ENCODE data around the gene GPR108.
"Not testable (repeated sequence)": the region's sequence is repeated elsewhere in the genome, so short reads cannot be mapped to it uniquely, and the experiment has no call there.

Gene GPR108

DNA sequence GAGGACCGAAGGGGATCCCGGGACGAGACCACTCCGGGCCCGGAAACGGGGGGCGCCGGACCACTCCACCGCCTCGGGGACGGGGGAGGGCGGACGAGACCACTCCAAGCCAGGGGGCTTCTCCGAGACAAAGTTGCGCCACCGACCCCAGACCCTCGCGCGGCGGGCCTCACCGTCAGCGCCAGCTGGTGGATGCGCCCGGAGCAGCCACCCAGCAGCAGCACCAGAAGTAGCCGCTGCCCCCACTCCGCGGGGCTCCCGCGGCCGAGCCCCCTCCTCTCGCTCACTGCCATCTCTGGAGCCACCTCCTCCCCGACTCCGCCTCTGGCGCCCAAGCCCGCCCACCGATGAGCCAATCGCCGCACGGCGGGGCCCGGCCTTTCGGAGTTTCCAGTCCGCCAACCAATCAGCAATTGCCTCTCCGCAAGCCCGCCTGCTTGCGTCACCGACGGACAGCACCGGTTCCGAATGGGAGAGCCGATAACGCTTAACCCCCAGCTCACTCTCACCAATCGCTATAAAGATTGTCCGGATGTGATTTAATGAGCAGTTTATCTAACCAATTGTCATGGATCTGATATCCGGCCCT lies at the start of gene GPR108:
TSS of gene GPR108 (minus strand) at position 297 of the 589 bp plus-strand sequence. CDS start at position 293, 4 bp downstream.
- H3K27me3 ChIP-seq (ENCODE audit: control insufficient read depth, insufficient read depth, low read length), result no peaks in the 10 kb centered on the region
- H3K4me3 ChIP-seq (ENCODE audit: low read length), result peak within 1 kb of the TSS; percentile 29
- peaks cover 7% of the 10 kb centered on the region for H3K36me3 ChIP-seq (ENCODE audit: control insufficient read depth, insufficient read depth, low read length)
- peak within 1 kb of the TSS; percentile 73 for H3K9ac ChIP-seq (ENCODE audit: low read length)
- peaks cover 36% of the 10 kb centered on the region for H3K4me1 ChIP-seq (ENCODE audit: control insufficient read depth, insufficient read depth, low read length)
- H3K9me3 ChIP-seq (ENCODE audit: control insufficient read depth, low read length), result no peaks in the 10 kb centered on the region

DNA sequence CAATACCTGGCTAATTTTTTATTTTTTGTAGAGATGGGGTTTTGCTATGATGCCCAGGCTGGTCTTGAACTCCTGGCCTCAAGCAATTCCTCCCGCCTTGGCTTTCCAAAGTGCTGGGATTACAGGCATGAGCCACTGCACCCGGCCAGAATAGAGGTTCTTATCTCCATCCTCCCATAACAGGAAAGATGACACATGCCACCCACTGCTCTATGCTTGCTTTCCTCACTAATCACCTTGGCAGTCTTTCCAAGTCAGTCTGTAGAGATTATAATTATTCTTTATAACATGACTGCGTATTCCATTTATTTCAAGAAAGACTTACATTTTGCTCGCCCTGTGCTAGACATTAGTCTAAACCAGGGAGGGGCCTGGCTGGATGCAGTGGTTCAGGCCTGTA lies 41.8 kb upstream of the GPR108 start:
- Histone ChIP-seq H3K36me3 (ENCODE audit: control insufficient read depth, insufficient read depth, low read length) (no peaks in the 10 kb centered on the region), H3K4me3 (ENCODE audit: low read length) (no peak overlapping the region), H3K27me3 (ENCODE audit: control insufficient read depth, insufficient read depth, low read length) (no peaks in the 10 kb centered on the region), H3K9me3 (ENCODE audit: control insufficient read depth, low read length) (no peaks in the 10 kb centered on the region), H3K9ac (ENCODE audit: low read length) (no peak overlapping the region), H3K4me1 (ENCODE audit: control insufficient read depth, insufficient read depth, low read length) (no peaks in the 10 kb centered on the region)

DNA sequence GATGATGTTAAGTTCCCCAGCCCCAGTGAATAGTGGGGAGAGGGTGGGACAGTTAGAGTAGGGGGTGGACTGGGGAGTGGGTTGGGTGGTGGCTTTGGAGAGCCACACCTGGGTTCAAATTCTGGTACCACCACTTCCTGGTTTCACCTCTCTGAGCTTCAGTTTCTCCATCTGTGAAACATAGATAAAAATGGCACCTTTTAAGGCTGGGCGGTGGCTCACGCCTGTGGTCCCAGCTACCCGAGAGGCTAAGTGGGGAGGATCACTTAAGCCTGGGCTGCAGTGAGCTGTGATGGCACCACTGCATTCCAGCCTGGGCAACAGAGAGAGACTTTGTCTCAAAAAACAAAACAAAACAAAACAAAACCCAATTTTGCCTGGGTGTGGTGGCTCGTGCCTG lies 41.0 kb upstream of the GPR108 start:
- Histone ChIP-seq H3K4me3 (ENCODE audit: low read length) (no peak overlapping the region), H3K9ac (ENCODE audit: low read length) (no peak overlapping the region), H3K9me3 (ENCODE audit: control insufficient read depth, low read length) (no peaks in the 10 kb centered on the region), H3K36me3 (ENCODE audit: control insufficient read depth, insufficient read depth, low read length) (no peaks in the 10 kb centered on the region), H3K27me3 (ENCODE audit: control insufficient read depth, insufficient read depth, low read length) (no peaks in the 10 kb centered on the region), H3K4me1 (ENCODE audit: control insufficient read depth, insufficient read depth, low read length) (no peaks in the 10 kb centered on the region)

DNA sequence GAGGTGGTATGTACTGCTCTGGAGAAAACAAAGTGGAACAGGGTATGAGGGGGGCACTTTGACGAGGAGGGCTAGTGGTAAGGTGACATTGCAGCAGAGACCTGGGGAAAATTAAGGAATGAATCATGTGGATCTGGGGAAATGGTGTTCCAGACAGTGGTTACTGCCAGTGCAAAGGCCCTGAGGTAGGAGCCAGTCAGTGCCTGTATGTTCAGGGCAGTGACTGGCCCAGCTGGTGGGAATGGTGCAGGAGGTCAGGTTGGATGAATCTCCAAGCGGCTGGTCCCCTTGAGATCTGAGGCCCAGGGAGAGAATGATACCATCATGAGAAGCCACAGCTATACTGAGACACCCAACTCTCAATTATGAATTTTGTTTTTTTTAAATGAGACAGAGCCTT lies 40.1 kb upstream of the GPR108 start:
- H3K9me3 ChIP-seq (ENCODE audit: control insufficient read depth, low read length), result no peaks in the 10 kb centered on the region
- no peaks in the 10 kb centered on the region for H3K27me3 ChIP-seq (ENCODE audit: control insufficient read depth, insufficient read depth, low read length)
- no peaks in the 10 kb centered on the region for H3K36me3 ChIP-seq (ENCODE audit: control insufficient read depth, insufficient read depth, low read length)
- H3K4me3 ChIP-seq (ENCODE audit: low read length), result no peak overlapping the region
- no peak overlapping the region for H3K9ac ChIP-seq (ENCODE audit: low read length)
- H3K4me1 ChIP-seq (ENCODE audit: control insufficient read depth, insufficient read depth, low read length), result no peaks in the 10 kb centered on the region

DNA sequence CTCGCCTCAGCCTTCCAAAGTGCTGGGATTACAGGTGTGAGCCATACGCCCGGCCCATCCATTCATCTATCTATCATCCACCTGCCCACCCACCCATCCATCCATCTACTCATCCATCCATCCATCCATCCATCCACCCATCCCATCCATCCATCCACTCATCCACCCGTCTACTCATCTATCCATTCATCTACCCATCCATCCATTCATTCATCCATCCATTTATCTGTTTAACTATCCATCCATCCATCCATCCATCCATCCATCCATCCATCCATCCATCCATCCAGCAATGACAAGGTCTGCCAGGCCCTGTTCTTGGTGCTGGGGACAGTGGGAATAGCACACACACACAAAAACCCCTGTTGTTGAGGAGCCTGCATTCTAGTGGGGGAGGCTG lies 39.6 kb upstream of the GPR108 start:
- Histone ChIP-seq H3K9me3 (ENCODE audit: control insufficient read depth, low read length) (no peaks in the 10 kb centered on the region), H3K9ac (ENCODE audit: low read length) (no peak overlapping the region), H3K4me1 (ENCODE audit: control insufficient read depth, insufficient read depth, low read length) (no peaks in the 10 kb centered on the region), H3K27me3 (ENCODE audit: control insufficient read depth, insufficient read depth, low read length) (no peaks in the 10 kb centered on the region), H3K36me3 (ENCODE audit: control insufficient read depth, insufficient read depth, low read length) (no peaks in the 10 kb centered on the region), H3K4me3 (ENCODE audit: low read length) (no peak overlapping the region)

DNA sequence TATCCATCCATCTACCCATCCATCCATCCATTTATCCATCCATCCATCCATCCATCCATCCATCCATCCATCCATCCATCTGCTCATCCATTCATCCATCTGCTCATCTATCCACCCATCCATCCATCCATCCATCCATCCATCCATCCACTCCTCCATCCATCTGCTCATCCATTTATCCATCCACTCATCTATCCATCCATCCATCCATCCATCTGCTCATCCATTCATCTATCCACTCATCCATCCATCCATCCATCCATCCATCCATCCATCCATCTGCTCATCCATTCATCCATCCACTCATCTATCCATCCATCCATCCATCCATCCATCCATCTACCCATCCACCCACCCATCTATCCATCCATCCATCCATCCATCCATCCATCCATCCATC lies 38.7 kb upstream of the GPR108 start:
- H3K9ac ChIP-seq (ENCODE audit: low read length); H3K27me3 ChIP-seq (ENCODE audit: control insufficient read depth, insufficient read depth, low read length); H3K4me1 ChIP-seq (ENCODE audit: control insufficient read depth, insufficient read depth, low read length); H3K4me3 ChIP-seq (ENCODE audit: low read length); H3K9me3 ChIP-seq (ENCODE audit: control insufficient read depth, low read length); H3K36me3 ChIP-seq (ENCODE audit: control insufficient read depth, insufficient read depth, low read length): not testable (repeated sequence)

DNA sequence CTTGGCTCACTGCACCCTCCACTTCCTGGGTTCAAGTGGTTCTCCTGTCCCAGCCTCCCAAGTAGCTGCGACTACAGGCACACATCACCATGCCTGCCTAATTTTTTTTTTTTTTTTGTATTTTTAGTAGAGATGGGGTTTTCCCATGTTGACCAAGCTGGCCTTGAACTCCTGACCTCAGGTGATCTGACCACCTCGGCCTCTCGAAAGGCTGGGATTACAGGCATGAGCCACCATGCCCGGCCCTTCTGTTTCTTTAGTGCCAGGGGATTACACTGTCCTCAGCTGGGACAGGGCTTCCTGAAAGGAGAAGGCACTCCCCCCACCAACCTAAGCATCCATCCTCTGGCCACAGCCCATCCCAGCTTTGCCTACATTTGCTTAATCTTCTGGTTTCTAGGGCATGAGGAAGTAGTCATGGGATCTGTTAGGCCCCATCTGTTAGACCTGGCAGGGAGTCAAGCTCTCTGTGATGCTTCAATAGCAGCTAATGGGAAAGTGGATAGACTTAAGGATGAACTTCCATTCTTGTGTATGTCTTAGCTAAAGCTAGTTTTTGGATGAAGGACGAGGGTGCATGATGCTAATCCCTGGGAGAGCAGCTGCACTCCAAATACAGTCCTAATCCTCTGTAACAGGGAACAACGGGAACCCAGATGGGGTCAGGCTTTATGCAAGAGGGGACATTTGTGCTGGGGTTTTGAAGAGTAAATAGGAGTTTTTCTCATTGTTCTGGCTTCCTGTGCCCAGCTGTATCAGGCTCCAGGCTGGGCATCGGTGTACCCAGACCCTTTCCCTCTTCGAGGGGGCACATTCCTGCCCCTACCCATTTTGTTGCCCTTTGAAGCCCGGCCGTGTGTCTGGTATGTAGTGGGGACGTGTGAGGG lies 37.7 kb upstream of the GPR108 start:
- Histone ChIP-seq H3K27me3 (ENCODE audit: control insufficient read depth, insufficient read depth, low read length) (no peaks in the 10 kb centered on the region), H3K4me1 (ENCODE audit: control insufficient read depth, insufficient read depth, low read length) (no peaks in the 10 kb centered on the region), H3K4me3 (ENCODE audit: low read length) (no peak overlapping the region), H3K9ac (ENCODE audit: low read length) (no peak overlapping the region), H3K36me3 (ENCODE audit: control insufficient read depth, insufficient read depth, low read length) (no peaks in the 10 kb centered on the region), H3K9me3 (ENCODE audit: control insufficient read depth, low read length) (no peaks in the 10 kb centered on the region)

DNA sequence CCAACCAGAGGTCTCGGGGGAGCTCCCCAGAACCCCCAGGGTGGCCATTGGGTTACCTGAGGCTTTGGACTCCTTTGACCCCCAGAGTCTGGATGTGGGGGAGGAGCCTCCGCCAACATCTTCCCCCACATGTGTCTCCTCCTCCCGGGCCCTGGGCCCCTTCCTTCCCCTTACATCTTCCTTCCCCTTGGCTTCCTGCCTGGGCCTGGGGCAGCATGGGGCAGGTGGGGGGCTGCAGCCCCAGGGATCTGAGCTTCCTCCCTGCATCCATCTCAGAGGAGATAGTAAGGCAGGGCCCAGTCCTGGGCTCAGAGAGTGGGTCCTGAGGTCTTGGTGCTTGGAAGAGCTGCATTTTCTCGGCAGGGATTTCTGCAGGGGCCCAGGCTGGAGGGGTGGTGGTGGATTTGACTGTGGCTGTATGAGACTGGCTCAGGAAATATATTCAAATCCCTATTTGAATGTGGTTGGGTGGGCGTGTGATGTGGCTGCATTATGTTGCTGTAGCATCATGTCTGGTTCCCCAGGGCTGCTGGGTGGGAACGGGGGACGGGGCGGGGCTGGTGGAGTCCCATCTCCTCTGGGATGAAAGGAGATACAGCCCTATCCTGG lies 36.0 kb upstream of the GPR108 start:
- Histone ChIP-seq H3K9ac (ENCODE audit: low read length) (no peak overlapping the region), H3K36me3 (ENCODE audit: control insufficient read depth, insufficient read depth, low read length) (no peaks in the 10 kb centered on the region), H3K4me3 (ENCODE audit: low read length) (no peak overlapping the region)

DNA sequence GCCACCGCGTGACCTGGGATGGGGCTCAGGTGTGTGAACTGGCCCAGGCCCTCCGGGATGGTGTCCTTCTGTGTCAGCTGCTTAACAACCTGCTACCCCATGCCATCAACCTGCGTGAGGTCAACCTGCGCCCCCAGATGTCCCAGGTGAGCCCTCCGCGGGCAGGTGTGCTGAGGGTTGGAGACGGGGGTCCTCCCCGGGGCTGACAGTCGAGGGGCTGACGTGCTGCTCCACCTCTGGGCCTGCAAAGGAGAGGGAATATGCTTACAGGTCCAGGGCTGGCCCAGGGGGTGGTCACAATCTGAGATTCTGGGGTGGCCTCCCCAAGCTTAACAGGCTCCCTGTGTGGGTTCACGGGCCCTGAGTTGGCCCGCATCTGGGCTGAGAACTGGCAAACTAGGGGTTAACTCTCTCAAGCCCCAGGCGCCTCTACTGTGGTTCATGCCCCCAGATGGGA lies 35.5 kb upstream of the GPR108 start:
- H3K27me3 ChIP-seq (ENCODE audit: control insufficient read depth, insufficient read depth, low read length), result no peaks in the 10 kb centered on the region
- no peak overlapping the region for H3K4me3 ChIP-seq (ENCODE audit: low read length)
- H3K9ac ChIP-seq (ENCODE audit: low read length), result no peak overlapping the region
- H3K4me1 ChIP-seq (ENCODE audit: control insufficient read depth, insufficient read depth, low read length), result peaks cover 2% of the 10 kb centered on the region
- H3K9me3 ChIP-seq (ENCODE audit: control insufficient read depth, low read length), result no peaks in the 10 kb centered on the region
- H3K36me3 ChIP-seq (ENCODE audit: control insufficient read depth, insufficient read depth, low read length), result no peaks in the 10 kb centered on the region

More for the DNA sequence above, 36.0 kb upstream of the GPR108 start:
- no peaks in the 10 kb centered on the region for H3K27me3 ChIP-seq (ENCODE audit: control insufficient read depth, insufficient read depth, low read length)
- no peaks in the 10 kb centered on the region for H3K9me3 ChIP-seq (ENCODE audit: control insufficient read depth, low read length)
- no peaks in the 10 kb centered on the region for H3K4me1 ChIP-seq (ENCODE audit: control insufficient read depth, insufficient read depth, low read length)

DNA sequence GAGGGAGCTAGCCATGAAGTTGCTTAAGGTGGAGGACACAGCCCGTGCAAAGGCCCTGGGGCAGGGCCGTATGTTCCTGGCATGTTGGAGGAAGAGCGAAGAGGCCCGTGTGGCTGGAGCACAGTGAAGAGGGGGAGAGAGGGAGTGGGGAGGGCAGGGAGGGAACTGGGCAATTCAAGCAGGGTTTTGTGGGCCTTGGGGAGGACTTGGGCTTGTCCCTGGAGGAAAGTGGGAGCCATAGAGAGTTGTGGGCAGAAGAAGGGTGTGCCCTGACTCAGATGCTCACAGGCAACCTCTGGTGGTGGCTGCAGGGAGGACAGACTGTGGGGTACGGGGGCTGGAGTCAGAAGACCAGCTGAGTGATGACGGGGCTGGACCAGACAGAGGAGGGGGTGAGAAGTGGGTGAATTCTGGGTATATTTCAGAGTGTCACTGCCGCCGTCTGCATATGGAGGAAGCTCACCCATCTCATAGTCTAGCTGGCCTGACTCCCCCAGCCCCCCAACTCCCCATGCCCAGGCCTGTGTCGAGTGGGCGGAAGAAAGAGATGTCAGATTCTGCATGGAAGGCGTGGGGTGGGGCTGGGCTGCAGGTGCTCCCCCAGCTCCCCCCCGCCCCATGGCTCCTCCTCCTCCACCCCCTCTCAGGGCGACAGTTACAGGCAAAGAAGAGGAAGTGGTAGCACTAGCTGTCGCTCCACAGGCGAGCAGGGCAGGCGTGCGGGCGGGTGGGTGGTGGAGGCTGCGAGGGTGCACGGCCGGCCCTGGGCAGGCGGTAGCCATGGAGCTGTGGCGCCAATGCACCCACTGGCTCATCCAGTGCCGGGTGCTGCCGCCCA lies 34.9 kb upstream of the GPR108 start, which contains the start of gene VAV1:
TSS of gene VAV1 (plus strand) at position 681 of the 838 bp plus-strand sequence. CDS start at position 781, 100 bp downstream.
- H3K4me3 ChIP-seq (ENCODE audit: low read length), result no peak within 1 kb of the TSS
- no peak within 1 kb of the TSS for H3K9ac ChIP-seq (ENCODE audit: low read length)

DNA sequence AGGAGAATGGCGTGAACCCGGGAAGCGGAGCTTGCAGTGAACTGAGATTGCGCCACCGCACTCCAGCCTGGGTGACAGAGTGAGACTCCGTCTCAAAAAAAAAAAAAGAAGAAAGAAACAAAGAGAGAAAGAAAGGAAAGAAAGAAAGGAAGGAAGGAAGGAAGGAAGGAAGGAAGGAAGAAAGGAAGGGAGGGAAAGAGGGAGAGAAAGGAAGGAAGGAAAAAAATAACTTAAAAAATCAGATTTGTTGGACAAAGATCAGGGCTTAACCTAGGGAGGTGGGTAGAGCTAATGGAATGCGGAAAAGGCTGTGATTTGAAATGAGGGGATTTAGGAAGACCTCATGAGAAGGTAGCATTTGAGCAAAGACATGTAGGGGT lies 34.3 kb upstream of the GPR108 start:
- not testable (repeated sequence) for H3K36me3 ChIP-seq (ENCODE audit: control insufficient read depth, insufficient read depth, low read length); H3K4me1 ChIP-seq (ENCODE audit: control insufficient read depth, insufficient read depth, low read length); H3K9ac ChIP-seq (ENCODE audit: low read length); H3K9me3 ChIP-seq (ENCODE audit: control insufficient read depth, low read length); H3K27me3 ChIP-seq (ENCODE audit: control insufficient read depth, insufficient read depth, low read length); H3K4me3 ChIP-seq (ENCODE audit: low read length)

More for the DNA sequence above, 34.9 kb upstream of the GPR108 start, which contains the start of gene VAV1:
- Histone ChIP-seq H3K4me1 (ENCODE audit: control insufficient read depth, insufficient read depth, low read length) (peaks cover 4% of the 10 kb centered on the region), H3K27me3 (ENCODE audit: control insufficient read depth, insufficient read depth, low read length) (no peaks in the 10 kb centered on the region), H3K36me3 (ENCODE audit: control insufficient read depth, insufficient read depth, low read length) (no peaks in the 10 kb centered on the region), H3K9me3 (ENCODE audit: control insufficient read depth, low read length) (no peaks in the 10 kb centered on the region)
